WTC11 (cell line): ENCODE data around the gene RAPGEF2. TPM values are rescaled to one million over a fixed set of nuclear protein-coding genes. Genes with fewer than 3 reads are reported as not detected.
A peak's percentile ranks its signal among the peaks of the same experiment; 100 is the strongest.

Source experiments
- ATAC-seq: fragments of 200-7000 bp; cut with Tn5 transposase; 2 replicates; pipeline ENCODE4 v1.10.0; 2021; ENCODE audit warnings: mild to moderate bottlenecking, moderate library complexity
- CTCF ChIA-PET: fragments of 300-600 bp; sonication (Branson Sonifier 250); formaldehyde crosslinking; loops from one replicate; lab custom pipeline; 2021; ENCODE audit warnings: antibody characterized with exemption; lab: Charles Lee
- POLR2A ChIA-PET: fragments of 350-600 bp; sonication (Branson Sonifier 250); formaldehyde crosslinking; loops from one replicate; lab custom pipeline; 2021; ENCODE audit warnings: antibody characterized with exemption; lab: Charles Lee
- DNase-seq: peaks from one replicate; pipeline ENCODE4 v3.0.0; 2021; ENCODE audit warnings: low spot score
- H3K27ac Mint-ChIP-seq: 2 replicates; pipeline ENCODE4 v1.8.0; 2021; ENCODE audit warnings: mixed read lengths
- H3K27me3 Mint-ChIP-seq: 2 replicates; pipeline ENCODE4 v1.8.0; 2021; ENCODE audit warnings: low read depth, mild to moderate bottlenecking, moderate library complexity, mixed read lengths
- H3K36me3 Mint-ChIP-seq: 2 replicates; pipeline ENCODE4 v1.8.0; 2021; ENCODE audit warnings: mixed read lengths
- H3K4me1 Mint-ChIP-seq: 2 replicates; pipeline ENCODE4 v1.8.0; 2022; ENCODE audit warnings: mixed read lengths
- H3K4me3 Mint-ChIP-seq: 2 replicates; pipeline ENCODE4 v1.8.0; 2021; ENCODE audit warnings: mild to moderate bottlenecking, moderate library complexity, mixed read lengths
- H3K9me3 Mint-ChIP-seq: 2 replicates; pipeline ENCODE4 v1.8.0; 2021; ENCODE audit warnings: mixed read lengths
- CBFB ChIP-seq: sonication (generic); formaldehyde crosslinking; IDR thresholded peaks from 2 replicates; pipeline ENCODE4 v1.8.1; 2022; ENCODE audit warnings: mild to moderate bottlenecking, low read depth, missing genetic modification reagents
- GABPB1 ChIP-seq: sonication (generic); formaldehyde crosslinking; IDR thresholded peaks from 2 replicates; pipeline ENCODE4 v1.8.1; 2023; ENCODE audit warnings: mild to moderate bottlenecking, missing genetic modification reagents
- JUN ChIP-seq: sonication (generic); formaldehyde crosslinking; IDR thresholded peaks from 2 replicates; pipeline ENCODE4 v1.8.0; 2023; ENCODE audit warnings: mild to moderate bottlenecking, missing genetic modification reagents
- MXD4 ChIP-seq: fragments of 250-450 bp; sonication (Bioruptor Pico); IDR thresholded peaks from 2 replicates; pipeline ENCODE4 v1.8.0; 2021; ENCODE audit warnings: mild to moderate bottlenecking, moderate library complexity, borderline replicate concordance
- SMAD3 ChIP-seq: sonication (generic); formaldehyde crosslinking; IDR thresholded peaks from 2 replicates; pipeline ENCODE4 v1.8.0; 2022; ENCODE audit warnings: missing genetic modification reagents, mild to moderate bottlenecking, borderline replicate concordance
- ZNF121 ChIP-seq: sonication (generic); formaldehyde crosslinking; IDR thresholded peaks from 2 replicates; pipeline ENCODE4 v1.8.0; 2023; ENCODE audit warnings: missing genetic modification reagents
- ZNF219 ChIP-seq: sonication (generic); formaldehyde crosslinking; IDR thresholded peaks from 2 replicates; pipeline ENCODE4 v1.8.0; 2023; ENCODE audit warnings: missing genetic modification reagents, mild to moderate bottlenecking, borderline replicate concordance
- ZNF317 ChIP-seq: sonication (generic); formaldehyde crosslinking; IDR thresholded peaks from 2 replicates; pipeline ENCODE4 v1.8.1; 2023; ENCODE audit warnings: low read depth, mild to moderate bottlenecking, moderate library complexity, missing genetic modification reagents, borderline replicate concordance
- total RNA-seq: library from RNA; stranded (reverse); gene quantifications from 3 replicates; pipeline ENCODE4 v1.2.3, GENCODE V29; 2021
- TF ChIP-seq, protein P1 (sequence below): fragments of 250-450 bp; sonication (Bioruptor Pico); IDR thresholded peaks from 2 replicates; pipeline ENCODE4 v1.9.0; 2021; ENCODE audit warnings: mild to moderate bottlenecking
- TF ChIP-seq, protein P2 (sequence below): sonication (generic); formaldehyde crosslinking; IDR thresholded peaks from 2 replicates; pipeline ENCODE4 v1.8.0; 2022; ENCODE audit warnings: mild to moderate bottlenecking, missing genetic modification reagents
- TF ChIP-seq, protein P3 (sequence below): sonication (generic); formaldehyde crosslinking; IDR thresholded peaks from 2 replicates; pipeline ENCODE4 v1.8.0; 2022; ENCODE audit warnings: mild to moderate bottlenecking, missing genetic modification reagents
- TF ChIP-seq, protein P4 (sequence below): fragments of 200-600 bp; IDR thresholded peaks from 2 replicates; pipeline ENCODE4 v1.8.0; 2022; ENCODE audit warnings: antibody characterized with exemption

RAPGEF2 gene
- total RNA-seq, 1 experiment from 2014 or later = 40.6 TPM

DNA sequence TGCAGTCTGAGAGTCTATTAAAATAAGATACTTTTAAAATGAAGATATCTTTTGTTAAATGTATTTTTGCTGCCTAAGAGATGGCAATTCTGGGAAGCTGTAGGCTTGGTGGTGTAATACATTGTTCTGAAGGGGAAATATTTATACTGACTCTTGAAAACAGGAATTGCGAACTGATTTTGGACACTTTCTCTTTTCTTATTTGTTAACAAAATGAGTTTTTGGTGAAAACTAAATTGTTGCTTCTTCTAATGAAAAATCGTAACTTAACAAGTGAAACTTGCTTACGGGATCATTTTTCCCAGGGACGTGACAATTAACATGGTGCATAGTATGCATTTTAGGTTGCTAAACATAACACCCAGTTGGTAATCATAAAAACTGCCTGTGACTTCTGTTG lies 71.0 kb downstream of the RAPGEF2 start (continued):
- TF ChIP-seq, protein P1, sequence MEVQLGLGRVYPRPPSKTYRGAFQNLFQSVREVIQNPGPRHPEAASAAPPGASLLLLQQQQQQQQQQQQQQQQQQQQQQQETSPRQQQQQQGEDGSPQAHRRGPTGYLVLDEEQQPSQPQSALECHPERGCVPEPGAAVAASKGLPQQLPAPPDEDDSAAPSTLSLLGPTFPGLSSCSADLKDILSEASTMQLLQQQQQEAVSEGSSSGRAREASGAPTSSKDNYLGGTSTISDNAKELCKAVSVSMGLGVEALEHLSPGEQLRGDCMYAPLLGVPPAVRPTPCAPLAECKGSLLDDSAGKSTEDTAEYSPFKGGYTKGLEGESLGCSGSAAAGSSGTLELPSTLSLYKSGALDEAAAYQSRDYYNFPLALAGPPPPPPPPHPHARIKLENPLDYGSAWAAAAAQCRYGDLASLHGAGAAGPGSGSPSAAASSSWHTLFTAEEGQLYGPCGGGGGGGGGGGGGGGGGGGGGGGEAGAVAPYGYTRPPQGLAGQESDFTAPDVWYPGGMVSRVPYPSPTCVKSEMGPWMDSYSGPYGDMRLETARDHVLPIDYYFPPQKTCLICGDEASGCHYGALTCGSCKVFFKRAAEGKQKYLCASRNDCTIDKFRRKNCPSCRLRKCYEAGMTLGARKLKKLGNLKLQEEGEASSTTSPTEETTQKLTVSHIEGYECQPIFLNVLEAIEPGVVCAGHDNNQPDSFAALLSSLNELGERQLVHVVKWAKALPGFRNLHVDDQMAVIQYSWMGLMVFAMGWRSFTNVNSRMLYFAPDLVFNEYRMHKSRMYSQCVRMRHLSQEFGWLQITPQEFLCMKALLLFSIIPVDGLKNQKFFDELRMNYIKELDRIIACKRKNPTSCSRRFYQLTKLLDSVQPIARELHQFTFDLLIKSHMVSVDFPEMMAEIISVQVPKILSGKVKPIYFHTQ = no peak
- no peak for TF ChIP-seq ZNF317 (CRISPR knock-in tag)
- no peak for TF ChIP-seq MXD4 (CRISPR knock-in tag)
- TF ChIP-seq, protein P2, sequence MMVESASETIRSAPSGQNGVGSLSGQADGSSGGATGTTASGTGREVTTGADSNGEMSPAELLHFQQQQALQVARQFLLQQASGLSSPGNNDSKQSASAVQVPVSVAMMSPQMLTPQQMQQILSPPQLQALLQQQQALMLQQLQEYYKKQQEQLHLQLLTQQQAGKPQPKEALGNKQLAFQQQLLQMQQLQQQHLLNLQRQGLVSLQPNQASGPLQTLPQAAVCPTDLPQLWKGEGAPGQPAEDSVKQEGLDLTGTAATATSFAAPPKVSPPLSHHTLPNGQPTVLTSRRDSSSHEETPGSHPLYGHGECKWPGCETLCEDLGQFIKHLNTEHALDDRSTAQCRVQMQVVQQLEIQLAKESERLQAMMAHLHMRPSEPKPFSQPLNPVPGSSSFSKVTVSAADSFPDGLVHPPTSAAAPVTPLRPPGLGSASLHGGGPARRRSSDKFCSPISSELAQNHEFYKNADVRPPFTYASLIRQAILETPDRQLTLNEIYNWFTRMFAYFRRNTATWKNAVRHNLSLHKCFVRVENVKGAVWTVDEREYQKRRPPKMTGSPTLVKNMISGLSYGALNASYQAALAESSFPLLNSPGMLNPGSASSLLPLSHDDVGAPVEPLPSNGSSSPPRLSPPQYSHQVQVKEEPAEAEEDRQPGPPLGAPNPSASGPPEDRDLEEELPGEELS = no peak
- TF ChIP-seq SMAD3 = no peak
- no peak for TF ChIP-seq ZNF219

DNA sequence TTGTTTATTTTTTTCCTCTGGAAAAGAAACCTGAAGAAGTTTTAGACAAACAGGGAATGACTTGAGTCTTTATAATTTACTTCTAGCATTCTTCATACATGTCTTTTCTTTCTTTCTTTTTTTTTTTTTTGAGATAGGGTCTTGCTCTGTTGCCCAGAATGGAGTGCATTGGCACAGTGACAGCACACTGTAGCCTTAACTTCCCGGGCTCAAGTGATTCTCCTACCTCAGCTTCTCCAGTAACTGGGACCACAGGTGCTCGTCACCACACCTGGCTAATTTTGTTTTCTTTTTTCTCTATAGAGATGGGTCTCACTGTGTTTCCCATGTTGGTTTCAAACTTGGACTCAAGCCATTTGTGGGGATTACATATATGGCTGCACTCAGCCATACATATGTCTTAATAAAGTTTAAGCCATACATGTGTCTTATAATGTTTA lies 71.8 kb downstream of the RAPGEF2 start:
- Mint-ChIP-seq H3K27me3 (no peaks in the 10 kb centered on the region), H3K9me3 (no peaks in the 10 kb centered on the region), H3K4me3 (no peak overlapping the region), H3K36me3 (no peaks in the 10 kb centered on the region), H3K4me1 (peaks cover 74% of the 10 kb centered on the region), H3K27ac (peak overlapping the region; percentile 26; the same call in 1 of the 2 replicates)
- TF ChIP-seq CBFB (CRISPR knock-in tag) (no peak), ZNF121 (CRISPR knock-in tag) (peak; percentile 85)
- CTCF ChIA-PET = interaction anchor here (1.9 kb wide), 1 partner anchor 318 kb away, joined by 7 read pairs; no protein-coding TSS in a partner anchor
- no peak for DNase-seq
- POLR2A ChIA-PET = no interaction called here
- ATAC-seq = no peak

DNA sequence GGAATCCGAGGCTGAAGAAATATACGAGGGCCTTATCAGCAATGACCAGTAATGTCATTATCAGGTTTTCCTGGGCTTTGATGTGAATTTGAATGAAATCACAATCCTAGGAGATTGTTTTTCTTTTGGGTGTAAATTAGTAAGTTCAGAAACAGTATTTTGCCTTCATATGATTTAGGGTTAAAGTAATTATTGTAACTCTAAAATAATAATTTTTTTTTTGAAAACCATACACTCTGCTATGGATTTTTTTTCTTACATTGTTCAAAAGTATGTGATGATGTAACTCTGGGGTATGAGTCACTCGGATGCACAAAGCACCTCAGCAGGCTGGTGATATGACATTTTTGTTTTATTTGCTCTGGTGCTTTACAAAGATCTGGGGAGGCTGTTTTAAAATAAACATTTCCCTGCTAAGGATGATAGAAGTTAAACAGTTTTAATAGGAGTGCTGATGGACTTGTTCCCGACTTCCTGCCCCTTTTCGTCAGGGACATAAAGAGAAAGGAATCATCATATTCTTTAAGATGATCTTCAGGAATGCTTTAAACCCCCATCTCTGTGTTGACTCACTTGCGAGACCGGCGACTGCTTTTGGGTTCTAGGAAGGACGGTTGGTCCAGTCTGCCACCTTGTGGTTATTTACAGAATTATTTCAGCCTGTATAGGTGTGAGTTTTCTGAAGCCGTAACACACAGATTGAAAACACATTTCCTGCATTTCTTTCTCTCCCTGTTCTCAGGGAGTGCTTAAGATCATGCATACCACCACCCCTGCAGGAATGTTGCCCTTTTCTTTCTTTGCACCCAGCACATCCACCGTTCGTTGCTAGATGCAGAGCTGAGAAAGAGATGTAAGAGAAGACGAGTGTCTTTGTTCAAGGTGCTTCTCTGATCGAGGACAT lies 72.5 kb downstream of the RAPGEF2 start:
- ChIA-PET CTCF (interaction anchor here (0.7 to 1.0 kb wide), 5 partner anchors 17 to 269 kb away, joined by 3 to 4 read pairs (median 3); no protein-coding TSS in a partner anchor), POLR2A (no interaction called here)
- Mint-ChIP-seq H3K27me3 (no peaks in the 10 kb centered on the region), H3K36me3 (no peaks in the 10 kb centered on the region), H3K27ac (peak overlapping the region; percentile 99), H3K9me3 (no peaks in the 10 kb centered on the region), H3K4me1 (peaks cover 80% of the 10 kb centered on the region), H3K4me3 (peak overlapping the region; percentile 49)
- DNase-seq (peak; percentile 59), ATAC-seq (peak; percentile 94)
- TF ChIP-seq JUN (CRISPR knock-in tag) (no peak), GABPB1 (0 out of 2 replicates have a peak, but pooled peaks have one; percentile 19)
- TF ChIP-seq, protein P3, sequence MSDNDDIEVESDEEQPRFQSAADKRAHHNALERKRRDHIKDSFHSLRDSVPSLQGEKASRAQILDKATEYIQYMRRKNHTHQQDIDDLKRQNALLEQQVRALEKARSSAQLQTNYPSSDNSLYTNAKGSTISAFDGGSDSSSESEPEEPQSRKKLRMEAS (CRISPR knock-in tag) = 0 out of 2 replicates have a peak, but pooled peaks have one; percentile 16
- TF ChIP-seq, protein P4, sequence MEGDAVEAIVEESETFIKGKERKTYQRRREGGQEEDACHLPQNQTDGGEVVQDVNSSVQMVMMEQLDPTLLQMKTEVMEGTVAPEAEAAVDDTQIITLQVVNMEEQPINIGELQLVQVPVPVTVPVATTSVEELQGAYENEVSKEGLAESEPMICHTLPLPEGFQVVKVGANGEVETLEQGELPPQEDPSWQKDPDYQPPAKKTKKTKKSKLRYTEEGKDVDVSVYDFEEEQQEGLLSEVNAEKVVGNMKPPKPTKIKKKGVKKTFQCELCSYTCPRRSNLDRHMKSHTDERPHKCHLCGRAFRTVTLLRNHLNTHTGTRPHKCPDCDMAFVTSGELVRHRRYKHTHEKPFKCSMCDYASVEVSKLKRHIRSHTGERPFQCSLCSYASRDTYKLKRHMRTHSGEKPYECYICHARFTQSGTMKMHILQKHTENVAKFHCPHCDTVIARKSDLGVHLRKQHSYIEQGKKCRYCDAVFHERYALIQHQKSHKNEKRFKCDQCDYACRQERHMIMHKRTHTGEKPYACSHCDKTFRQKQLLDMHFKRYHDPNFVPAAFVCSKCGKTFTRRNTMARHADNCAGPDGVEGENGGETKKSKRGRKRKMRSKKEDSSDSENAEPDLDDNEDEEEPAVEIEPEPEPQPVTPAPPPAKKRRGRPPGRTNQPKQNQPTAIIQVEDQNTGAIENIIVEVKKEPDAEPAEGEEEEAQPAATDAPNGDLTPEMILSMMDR = peak; percentile 70
